ENCODE data around the gene CHPT1. TPM values are rescaled to one million over a fixed set of nuclear protein-coding genes. Genes with fewer than 3 reads are reported as not detected.
"Not testable (repeated sequence)": the region's sequence is repeated elsewhere in the genome, so short reads cannot be mapped to it uniquely, and the experiment has no call there.

Gene CHPT1
- total RNA-seq, 1 experiment from 2014 or later, result 49.3 TPM

GRCh38 chr12:101681627-101682026 lies 15.8 kb upstream of the CHPT1 start:
- not testable (repeated sequence) for DNase-seq (ENCODE audit: low spot score)

- DNase-seq (ENCODE audit: low spot score), result no peak
Measured at GRCh38 chr12:101685092-101685491, 12.3 kb upstream of the CHPT1 start.

- DNase-seq (ENCODE audit: low spot score), result no peak
Measured at GRCh38 chr12:101686176-101686575, 11.3 kb upstream of the CHPT1 start.

- no peak for DNase-seq (ENCODE audit: low spot score)
Measured at GRCh38 chr12:101690544-101691098, 6.8 kb upstream of the CHPT1 start.

GRCh38 chr12:101691503-101692096 lies 5.8 kb upstream of the CHPT1 start:
- DNase-seq (ENCODE audit: low spot score), result no peak

- no peak for DNase-seq (ENCODE audit: low spot score)
Measured at GRCh38 chr12:101694297-101694848, 3.1 kb upstream of the CHPT1 start.

- no peak for DNase-seq (ENCODE audit: low spot score)
Measured at GRCh38 chr12:101694986-101695385, 2.5 kb upstream of the CHPT1 start.

GRCh38 chr12:101695706-101696105 lies 1.7 kb upstream of the CHPT1 start:
- DNase-seq (ENCODE audit: low spot score), result no peak

GRCh38 chr12:101696251-101697196 lies 916 bp upstream of the CHPT1 start:
- no peak for DNase-seq (ENCODE audit: low spot score)

GRCh38 chr12:101697930-101698799 lies 725 bp downstream of the CHPT1 start:
- peak; percentile 10 for DNase-seq (ENCODE audit: low spot score)

- DNase-seq (ENCODE audit: low spot score), result peak; percentile 5
Measured at GRCh38 chr12:101698800-101699347, 1.4 kb downstream of the CHPT1 start.

GRCh38 chr12:101700299-101700820 lies 2.9 kb downstream of the CHPT1 start:
- no peak for DNase-seq (ENCODE audit: low spot score)

GRCh38 chr12:101703487-101703886 lies 6.0 kb downstream of the CHPT1 start:
- DNase-seq (ENCODE audit: low spot score), result no peak

- no peak for DNase-seq (ENCODE audit: low spot score)
Measured at GRCh38 chr12:101706403-101706802, 9.0 kb downstream of the CHPT1 start.

GRCh38 chr12:101707131-101707782 lies 9.8 kb downstream of the CHPT1 start:
- peak; percentile 18 for DNase-seq (ENCODE audit: low spot score)

GRCh38 chr12:101710288-101710687 lies 12.8 kb downstream of the CHPT1 start:
- no peak for DNase-seq (ENCODE audit: low spot score)

- DNase-seq (ENCODE audit: low spot score), result no peak
Measured at GRCh38 chr12:101713059-101713682, 15.7 kb downstream of the CHPT1 start.

GRCh38 chr12:101713930-101714329 lies 16.5 kb downstream of the CHPT1 start:
- DNase-seq (ENCODE audit: low spot score), result no peak

GRCh38 chr12:101714877-101715444 lies 17.5 kb downstream of the CHPT1 start:
- DNase-seq (ENCODE audit: low spot score), result no peak

GRCh38 chr12:101719566-101719965 lies 22.1 kb downstream of the CHPT1 start:
- no peak for DNase-seq (ENCODE audit: low spot score)

Data from A172 (cell line).